ENCODE data around the gene ZNF566.

The ZNF566 gene

GRCh38 chr19:36489920-36490415, 607 bp upstream of the ZNF566 start:
- peak overlapping the region; percentile 85 for H3K4me3 ChIP-seq (ENCODE audit: low read depth, low read length)
- no peak for TF ChIP-seq CTCF (IDR thresholded peaks at IDR 0.05; ENCODE audit: low read depth, low read length, missing control alignments)
- DNase-seq (ENCODE audit: low read depth) = peak; percentile 86

- TF ChIP-seq CTCF (IDR thresholded peaks at IDR 0.05; ENCODE audit: low read depth, low read length, missing control alignments) = peak; percentile 30
- DNase-seq (ENCODE audit: low read depth) = peak; percentile 40
- H3K4me3 ChIP-seq (ENCODE audit: low read depth, low read length) = peak overlapping the region; percentile 85
Observed at GRCh38 chr19:36488846-36489117, 579 bp downstream of the ZNF566 start.

DNA sequence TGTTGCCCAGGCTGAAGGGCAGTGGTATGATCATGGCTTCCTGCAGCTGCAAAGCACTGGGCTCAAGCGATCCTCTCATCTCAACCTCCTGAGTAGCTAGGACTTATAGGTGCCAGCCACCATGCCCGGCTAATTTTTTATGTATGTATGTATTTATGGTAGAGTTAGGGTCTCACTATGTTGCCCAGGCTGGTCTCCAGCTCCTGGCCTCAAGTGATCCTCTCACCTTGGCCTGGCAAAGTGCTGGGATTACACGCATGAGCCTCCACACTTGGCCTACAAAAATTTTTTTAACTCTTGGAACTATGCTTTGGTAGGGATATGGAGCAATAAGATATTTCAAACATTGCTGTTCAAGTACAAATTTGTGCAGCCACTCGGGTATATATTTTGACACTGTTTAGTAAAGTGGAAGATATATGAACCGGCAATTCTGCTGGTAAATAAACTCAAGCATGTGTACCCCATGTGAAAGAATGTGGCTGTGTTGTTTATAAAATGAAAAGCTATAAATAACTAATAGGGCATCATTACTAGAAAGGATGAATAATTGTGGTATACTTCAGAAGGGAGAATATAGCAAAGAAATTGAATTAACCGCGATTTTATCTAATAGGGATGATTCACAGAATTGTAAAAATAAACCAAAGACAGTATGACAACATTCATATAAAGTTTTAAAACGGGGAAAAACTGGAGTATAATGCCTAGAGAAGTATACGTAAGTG, 1.1 kb downstream of the ZNF566 start:
- no peak for DNase-seq (ENCODE audit: low read depth)

DNA sequence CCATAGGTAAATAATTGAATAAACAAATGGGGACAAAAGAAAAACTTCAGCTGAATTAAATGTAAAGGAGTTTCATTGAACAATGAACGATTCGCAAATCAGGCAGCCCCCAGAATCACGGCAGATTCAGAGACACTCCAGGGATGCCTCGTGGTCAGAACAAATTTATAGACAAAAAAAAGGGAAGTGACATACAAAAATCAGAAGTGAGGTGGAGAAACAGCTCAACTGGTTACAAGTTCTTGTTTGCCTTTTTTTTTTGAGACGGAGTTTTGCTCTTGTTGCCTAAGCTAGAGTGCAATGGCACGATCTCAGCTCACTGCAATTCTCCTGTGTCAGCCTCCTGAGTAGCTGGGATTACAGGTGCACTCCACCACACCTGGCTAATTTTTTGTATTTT, 5.7 kb downstream of the ZNF566 start:
- no peak for TF ChIP-seq CTCF (IDR thresholded peaks at IDR 0.05; ENCODE audit: low read depth, low read length, missing control alignments)
- H3K4me3 ChIP-seq (ENCODE audit: low read depth, low read length) = no peak overlapping the region
- DNase-seq (ENCODE audit: low read depth) = no peak

More for the DNA sequence above, 1.1 kb downstream of the ZNF566 start:
- peak overlapping the region; percentile 85 for H3K4me3 ChIP-seq (ENCODE audit: low read depth, low read length)
- TF ChIP-seq CTCF (IDR thresholded peaks at IDR 0.05; ENCODE audit: low read depth, low read length, missing control alignments) = no peak

DNA sequence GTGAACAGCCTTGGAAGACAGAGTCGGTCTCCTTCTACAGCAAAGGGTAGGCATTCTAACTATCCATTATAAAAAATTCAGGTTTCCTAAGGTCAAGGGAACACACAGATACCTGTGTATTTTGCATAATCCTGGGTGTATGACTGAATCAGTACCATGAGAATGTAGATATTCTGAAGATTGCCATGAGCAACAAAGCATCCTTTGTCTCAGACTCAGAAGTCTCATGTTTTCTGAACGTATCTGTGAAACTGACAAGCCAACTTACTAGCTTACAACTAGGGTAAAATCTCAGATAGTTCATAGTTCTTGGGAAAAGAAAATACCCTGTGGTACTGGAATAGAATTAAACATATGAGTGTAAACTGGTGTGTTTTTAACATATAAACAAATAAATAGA, 6.5 kb downstream of the ZNF566 start:
- no peak for TF ChIP-seq CTCF (IDR thresholded peaks at IDR 0.05; ENCODE audit: low read depth, low read length, missing control alignments)
- no peak for DNase-seq (ENCODE audit: low read depth)

GRCh38 chr19:36460046-36460445, 29.3 kb downstream of the ZNF566 start:
- DNase-seq (ENCODE audit: low read depth) = no peak
- H3K4me3 ChIP-seq (ENCODE audit: low read depth, low read length) = no peak overlapping the region
- no peak for TF ChIP-seq CTCF (IDR thresholded peaks at IDR 0.05; ENCODE audit: low read depth, low read length, missing control alignments)

More for the DNA sequence above, 6.5 kb downstream of the ZNF566 start:
- H3K4me3 ChIP-seq (ENCODE audit: low read depth, low read length) = no peak overlapping the region

DNA sequence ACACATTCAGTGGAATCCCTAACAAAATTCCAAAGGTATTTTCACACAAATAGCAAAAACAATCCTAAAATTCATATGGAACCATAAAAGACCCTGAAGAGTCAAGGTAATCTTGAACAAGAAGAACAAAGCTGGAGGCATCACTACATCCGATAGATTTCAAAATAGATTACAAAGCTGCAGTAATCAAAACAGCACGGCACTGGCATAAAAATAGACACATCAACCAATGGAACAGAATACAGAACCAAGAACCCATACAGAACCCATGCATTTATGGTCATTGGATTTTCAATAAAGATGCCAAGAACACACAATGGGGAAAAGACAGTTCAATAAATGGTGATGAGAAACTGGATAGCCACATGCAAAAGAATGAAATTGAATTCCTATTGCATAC, 32.5 kb downstream of the ZNF566 start:
- DNase-seq (ENCODE audit: low read depth) = no peak
- no peak overlapping the region for H3K4me3 ChIP-seq (ENCODE audit: low read depth, low read length)
- TF ChIP-seq CTCF (IDR thresholded peaks at IDR 0.05; ENCODE audit: low read depth, low read length, missing control alignments) = no peak
